ENCODE measurements around the gene TET1. TPM values are rescaled to one million over a fixed set of nuclear protein-coding genes. Genes with fewer than 3 reads are reported as not detected.

The TET1 gene
- total RNA-seq, 1 experiment from 2014 or later = 53.4 TPM

- no peak overlapping the region for H3K23ac ChIP-seq (ENCODE audit: insufficient read length, low read depth, low read length)
- H2AK5ac ChIP-seq (ENCODE audit: insufficient read length, low read length) = no peak overlapping the region
- WGBS (ENCODE audit: extremely low coverage, insufficient read length, low lambda C conversion rate) = no CpG with 5 or more reads among the region's 6 CpGs
- no peaks in the 10 kb centered on the region for H3K27me3 Mint-ChIP-seq (ENCODE audit: low read depth)
- H2BK12ac ChIP-seq (ENCODE audit: insufficient read length, low read depth, low read length) = no peak overlapping the region
- no peak overlapping the region for H2BK5ac ChIP-seq (ENCODE audit: insufficient read length, low read length)
- peaks cover 2 to 22% (median 7%) of the 10 kb centered on the region in 3 experiments; a peak in 6 of 7 replicates for H3K36me3 Mint-ChIP-seq (ENCODE audit: insufficient read depth in 1 of 3, low read depth in 3 of 3)
- H3K4me2 ChIP-seq (ENCODE audit: insufficient read depth, insufficient read length, low read length) = no peak overlapping the region
- H3K27me3 ChIP-seq (ENCODE audit: insufficient read depth, low read length) = no peaks in the 10 kb centered on the region
- H3K9me3 Mint-ChIP-seq = no peaks in the 10 kb centered on the region
- no peak overlapping the region for H3K14ac ChIP-seq (ENCODE audit: insufficient read depth, low read length)
- peaks cover 7% of the 10 kb centered on the region for H3K23me2 ChIP-seq (ENCODE audit: insufficient read length, low read depth, low read length, poor library complexity, severe bottlenecking)
- H3K79me1 ChIP-seq (ENCODE audit: insufficient read depth, low read depth, low read length, poor library complexity, severe bottlenecking) = no peaks in the 10 kb centered on the region
- H4K8ac ChIP-seq (replicated peaks; ENCODE audit: insufficient read length, low read depth, low read length) = no peak overlapping the region
- no peak overlapping the region for H3K9ac ChIP-seq (ENCODE audit: extremely low read depth, insufficient read length, low read length)
- H4K91ac ChIP-seq (ENCODE audit: insufficient read length, low read depth, low read length) = no peak overlapping the region
- no peak overlapping the region for H3K4ac ChIP-seq (ENCODE audit: low read depth, low read length)
- H3K27ac Mint-ChIP-seq = peak overlapping the region in 1 of 3 experiments; percentile 85; a peak in 3 of 7 replicates
- no peak overlapping the region for H2BK120ac ChIP-seq (ENCODE audit: low read depth, low read length, poor library complexity, severe bottlenecking)
- H3K56ac ChIP-seq (ENCODE audit: insufficient read length, low read depth, low read length) = no peak overlapping the region
- no peaks in the 10 kb centered on the region; the same call in 1 of the 2 replicates for H3K79me2 ChIP-seq (ENCODE audit: insufficient read depth, low read length)
- no peak overlapping the region for H3K4me3 Mint-ChIP-seq
- no peak overlapping the region for H2AFZ ChIP-seq (ENCODE audit: low read length)
- no peak for TF ChIP-seq CTCF (conservative IDR thresholded peaks at IDR 0.05)
- H3K4me1 Mint-ChIP-seq = peaks cover 30 to 41% of the 10 kb centered on the region in 2 experiments
- H4K5ac ChIP-seq (ENCODE audit: insufficient read length, low read depth, low read length) = no peak overlapping the region
- no peak overlapping the region for H2BK20ac ChIP-seq (ENCODE audit: low read depth, low read length, poor library complexity, severe bottlenecking)
- peak; percentile 39 for DNase-seq
- H4K20me1 ChIP-seq (ENCODE audit: control insufficient read depth, insufficient read depth, insufficient read length) = no peaks in the 10 kb centered on the region
- H3T11ph ChIP-seq (ENCODE audit: low read length) = no peak overlapping the region
- H3K18ac ChIP-seq (ENCODE audit: insufficient read length, low read depth, low read length) = no peak overlapping the region
- H3K4me1 ChIP-seq (ENCODE audit: insufficient read depth, low read length) = peaks cover 2% of the 10 kb centered on the region; the same call in 1 of the 2 replicates
- H2BK15ac ChIP-seq (ENCODE audit: low read depth, low read length) = no peak overlapping the region
- H3K27ac ChIP-seq (ENCODE audit: insufficient read length, low read depth, low read length) = no peak overlapping the region
- H3K9me3 ChIP-seq (ENCODE audit: control insufficient read depth, low read depth, low read length) = no peaks in the 10 kb centered on the region
These were observed 35.4 kb downstream of the TET1 start for GRCh38 chr10:68595513-68595912.
